Chondrocyte (in vitro differentiated cells): ENCODE measurements around the gene SMC5. TPM values are rescaled to one million over a fixed set of nuclear protein-coding genes. Genes with fewer than 3 reads are reported as not detected.

Experiments
- DNase-seq: peaks from one replicate; pipeline ENCODE4 v3.0.0; 2021; ENCODE audit warnings: mixed read lengths, low spot score
- H3K27ac Mint-ChIP-seq: one replicate; pipeline ENCODE4 v1.8.0; 2021; ENCODE audit warnings: mild to moderate bottlenecking, moderate library complexity, mixed read lengths; ENCODE audit not compliant: unreplicated experiment
- H3K27me3 Mint-ChIP-seq: 2 replicates; pipeline ENCODE4 v1.8.0; 2021; ENCODE audit warnings: low read depth, mixed read lengths
- H3K36me3 Mint-ChIP-seq: 2 replicates; pipeline ENCODE4 v1.8.0; 2021; ENCODE audit warnings: low read depth, mixed read lengths
- H3K4me1 Mint-ChIP-seq: 2 replicates; pipeline ENCODE4 v1.8.0; 2021; ENCODE audit warnings: low read depth, mild to moderate bottlenecking, mixed read lengths
- H3K4me3 Mint-ChIP-seq: one replicate; pipeline ENCODE4 v1.8.0; 2021; ENCODE audit warnings: mild to moderate bottlenecking, moderate library complexity, mixed read lengths; ENCODE audit not compliant: unreplicated experiment
- H3K9me3 Mint-ChIP-seq: 2 replicates; pipeline ENCODE4 v1.8.0; 2021; ENCODE audit warnings: low read depth, mixed read lengths
- CTCF ChIP-seq: fragments of 200-600 bp; sonication (generic); IDR thresholded peaks from 2 replicates; pipeline ENCODE4 v1.5.0; 2021; ENCODE audit warnings: antibody characterized with exemption, mild to moderate bottlenecking, moderate library complexity
- total RNA-seq: library from RNA; stranded (reverse); gene quantifications from 3 replicates; pipeline ENCODE4 v1.2.1, GENCODE V29; 2021

SMC5 gene
- total RNA-seq, 1 donor from 2014 or later, result 36.4 TPM

GRCh38 chr9:70387663-70388062 is 128.9 kb downstream of the SMC5 start:
- peak overlapping the region; percentile 15 for H3K27ac Mint-ChIP-seq
- H3K4me1 Mint-ChIP-seq, result peaks cover 34% of the 10 kb centered on the region
- no peaks in the 10 kb centered on the region for H3K27me3 Mint-ChIP-seq
- H3K4me3 Mint-ChIP-seq, result no peak overlapping the region
- no peak for TF ChIP-seq CTCF
- H3K36me3 Mint-ChIP-seq, result peaks cover 32% of the 10 kb centered on the region
- H3K9me3 Mint-ChIP-seq, result no peaks in the 10 kb centered on the region
- no peak for DNase-seq

GRCh38 chr9:70389188-70389587 is 130.4 kb downstream of the SMC5 start:
- TF ChIP-seq CTCF, result no peak
- H3K9me3 Mint-ChIP-seq, result no peaks in the 10 kb centered on the region
- H3K4me3 Mint-ChIP-seq, result no peak overlapping the region
- H3K27me3 Mint-ChIP-seq, result no peaks in the 10 kb centered on the region
- H3K27ac Mint-ChIP-seq, result no peak overlapping the region
- DNase-seq, result no peak
- peaks cover 49% of the 10 kb centered on the region for H3K4me1 Mint-ChIP-seq
- peaks cover 21% of the 10 kb centered on the region for H3K36me3 Mint-ChIP-seq

GRCh38 chr9:70389621-70390266 is 131.0 kb downstream of the SMC5 start:
- H3K27me3 Mint-ChIP-seq, result no peaks in the 10 kb centered on the region
- no peak for DNase-seq
- peak overlapping the region; percentile 46 for H3K27ac Mint-ChIP-seq
- TF ChIP-seq CTCF, result no peak
- H3K4me1 Mint-ChIP-seq, result peaks cover 55% of the 10 kb centered on the region
- H3K36me3 Mint-ChIP-seq, result peaks cover 17% of the 10 kb centered on the region
- H3K4me3 Mint-ChIP-seq, result no peak overlapping the region
- no peaks in the 10 kb centered on the region for H3K9me3 Mint-ChIP-seq

- peaks cover 15% of the 10 kb centered on the region for H3K36me3 Mint-ChIP-seq
- H3K27ac Mint-ChIP-seq, result no peak overlapping the region
- no peaks in the 10 kb centered on the region for H3K27me3 Mint-ChIP-seq
- DNase-seq, result no peak
- TF ChIP-seq CTCF, result no peak
- H3K9me3 Mint-ChIP-seq, result no peaks in the 10 kb centered on the region
- peaks cover 58% of the 10 kb centered on the region for H3K4me1 Mint-ChIP-seq
- H3K4me3 Mint-ChIP-seq, result no peak overlapping the region
Measured at GRCh38 chr9:70390933-70391341, 132.2 kb downstream of the SMC5 start.

GRCh38 chr9:70392189-70392588 is 133.4 kb downstream of the SMC5 start:
- no peaks in the 10 kb centered on the region for H3K27me3 Mint-ChIP-seq
- H3K36me3 Mint-ChIP-seq, result peaks cover 5% of the 10 kb centered on the region
- H3K27ac Mint-ChIP-seq, result no peak overlapping the region
- no peak overlapping the region for H3K4me3 Mint-ChIP-seq
- no peaks in the 10 kb centered on the region for H3K9me3 Mint-ChIP-seq
- peaks cover 59% of the 10 kb centered on the region for H3K4me1 Mint-ChIP-seq
- TF ChIP-seq CTCF, result peak; percentile 67
- no peak for DNase-seq
